CD14-positive monocyte (primary cell): ENCODE measurements around the gene KSR2. TPM values are rescaled to one million over a fixed set of nuclear protein-coding genes. Genes with fewer than 3 reads are reported as not detected.

ENCODE experiments used
- DNase-seq, 3 donors: peaks; one replicate each; pipeline ENCODE4 v3.0.0-alpha.2; 2011 to 2022
- H2AFZ ChIP-seq: 2 replicates; pipeline ENCODE4 v1.6.0; 2012; ENCODE audit warnings: mild to moderate bottlenecking, low read depth, low read length, inconsistent platforms; ENCODE audit not compliant: insufficient read depth, poor library complexity, severe bottlenecking
- H3K27ac ChIP-seq, 2 donors: 1 replicate in 1 of 2; 2 replicates in 1 of 2; pipeline ENCODE4 v1.5.1; 2012 to 2013; ENCODE audit warnings: low read length in 2 of 2, control low read depth in 1 of 2, inconsistent platforms in 1 of 2, low read depth in 1 of 2, mild to moderate bottlenecking in 1 of 2
- H3K27me3 ChIP-seq, 2 donors: one replicate each; pipeline versions ENCODE4 v1.6.0 to v1.6.1; 2011 to 2013; ENCODE audit warnings: low read length in 2 of 2; ENCODE audit not compliant: control insufficient read depth in 2 of 2, insufficient read depth in 2 of 2
- H3K36me3 ChIP-seq, 2 donors: replicated peaks in 1 of 2; 1 replicate in 1 of 2; 2 replicates in 1 of 2; pipeline versions ENCODE4 v1.5.1 to v1.6.1; 2012 to 2013; ENCODE audit warnings: low read length in 2 of 2, control low read depth in 1 of 2, inconsistent platforms in 1 of 2, mild to moderate bottlenecking in 1 of 2; ENCODE audit not compliant: insufficient read depth in 2 of 2, control insufficient read depth in 1 of 2
- H3K4me1 ChIP-seq, 2 donors: 1 replicate in 1 of 2; 2 replicates in 1 of 2; pipeline versions ENCODE4 v1.5.1 to v1.6.1; 2012 to 2013; ENCODE audit warnings: low read length in 2 of 2, control low read depth in 1 of 2, inconsistent platforms in 1 of 2, mild to moderate bottlenecking in 1 of 2, moderate library complexity in 1 of 2; ENCODE audit not compliant: insufficient read depth in 2 of 2, control insufficient read depth in 1 of 2
- H3K4me2 ChIP-seq: replicated peaks from 2 replicates; pipeline ENCODE3; 2012; ENCODE audit warnings: low read length, moderate library complexity, mild to moderate bottlenecking; ENCODE audit not compliant: poor library complexity, severe bottlenecking; ENCODE audit errors: extremely low read depth
- H3K4me3 ChIP-seq, 3 experiments: fragments of 200-600 bp in 1 of 3; sonication (generic) in 1 of 3; replicated peaks in 1 of 3; 1 replicate in 2 of 3; 2 replicates in 1 of 3; pipeline ENCODE4 v1.5.1; 2011 to 2013; ENCODE audit warnings: low read length in 3 of 3, mild to moderate bottlenecking in 3 of 3, control low read depth in 2 of 3, low read depth in 2 of 3, inconsistent platforms in 1 of 3, moderate library complexity in 1 of 3
- H3K79me2 ChIP-seq: 2 replicates; pipeline ENCODE4 v1.6.0; 2012; ENCODE audit warnings: mild to moderate bottlenecking, control low read depth, inconsistent platforms, low read length, moderate library complexity; ENCODE audit not compliant: insufficient read depth
- H3K9ac ChIP-seq: 2 replicates; pipeline ENCODE4 v1.6.0; 2017; ENCODE audit warnings: low read length, mild to moderate bottlenecking; ENCODE audit not compliant: insufficient read depth, poor library complexity, severe bottlenecking
- H3K9me3 ChIP-seq, 2 donors: replicated peaks in 1 of 2; 1 replicate in 1 of 2; 2 replicates in 1 of 2; pipeline versions ENCODE4 v1.5.1 to v1.6.1; 2012 to 2013; ENCODE audit warnings: low read length in 2 of 2, control low read depth in 1 of 2; ENCODE audit not compliant: control insufficient read depth in 1 of 2, insufficient read depth in 1 of 2
- H4K20me1 ChIP-seq: 2 replicates; pipeline ENCODE4 v1.6.0; 2012; ENCODE audit warnings: mild to moderate bottlenecking, low read length, control low read depth, moderate library complexity; ENCODE audit not compliant: insufficient read depth
- H3K27ac Mint-ChIP-seq, 7 donors: one replicate each; pipeline ENCODE4 v1.8.0; 2020; ENCODE audit warnings: mild to moderate bottlenecking in 7 of 7, mixed read lengths in 7 of 7, moderate library complexity in 6 of 7, inconsistent platforms in 2 of 7
- H3K27me3 Mint-ChIP-seq, 3 donors: one replicate each; pipeline ENCODE4 v1.8.0; 2021 to 2022; ENCODE audit warnings: low read depth in 3 of 3, mild to moderate bottlenecking in 3 of 3, mixed read lengths in 3 of 3, moderate library complexity in 3 of 3, inconsistent platforms in 1 of 3
- H3K36me3 Mint-ChIP-seq, 2 donors: one replicate each; pipeline ENCODE4 v1.8.0; 2020; ENCODE audit warnings: mixed read lengths in 2 of 2, inconsistent platforms in 1 of 2, mild to moderate bottlenecking in 1 of 2
- H3K4me1 Mint-ChIP-seq: one replicate; pipeline ENCODE4 v1.8.0; 2020; ENCODE audit warnings: mild to moderate bottlenecking, mixed read lengths
- H3K4me3 Mint-ChIP-seq, 2 donors: one replicate each; pipeline ENCODE4 v1.8.0; 2020; ENCODE audit warnings: mild to moderate bottlenecking in 2 of 2, mixed read lengths in 2 of 2, moderate library complexity in 1 of 2
- H3K9me3 Mint-ChIP-seq, 7 donors: one replicate each; pipeline ENCODE4 v1.8.0; 2020 to 2022; ENCODE audit warnings: mixed read lengths in 7 of 7, mild to moderate bottlenecking in 6 of 7, moderate library complexity in 6 of 7, inconsistent platforms in 2 of 7
- WGBS: methylation state at CpG from one replicate; pipeline ENCODE4 v1.1.5; 2013; ENCODE audit warnings: missing lambda C conversion rate; ENCODE audit not compliant: insufficient coverage; 5-methylcytosine and 5-hydroxymethylcytosine counted together
- intact Hi-C, 2 donors: fragments of 100-400 bp; cut with micrococcal nuclease; formaldehyde crosslinking; loops; one replicate each; pipeline versions ENCODE4 v1.15.0 to v1.15.1; 2023
- polyA plus RNA-seq, 3 donors: library from polyadenylated mRNA; depleted of rRNA in 1 of 3; unstranded in 2 of 3; stranded (reverse) in 1 of 3; fragments of 300-500 nt in 2 of 3; fragments of >200 nt in 1 of 3; fragmentation: Illumina TruSeq in 2 of 3; gene quantifications; 1 replicate in 2 of 3; 2 replicates in 1 of 3; pipeline ENCODE4 v1.2.3, GENCODE V29; 2012 to 2021
- TF ChIP-seq, protein P1 (sequence below): fragments of 200-600 bp; IDR thresholded peaks from one replicate; pipeline ENCODE4 v1.8.0; 2022; ENCODE audit warnings: antibody characterized with exemption, mild to moderate bottlenecking

The KSR2 gene
- polyA plus RNA-seq, 3 donors: not detected

DNA sequence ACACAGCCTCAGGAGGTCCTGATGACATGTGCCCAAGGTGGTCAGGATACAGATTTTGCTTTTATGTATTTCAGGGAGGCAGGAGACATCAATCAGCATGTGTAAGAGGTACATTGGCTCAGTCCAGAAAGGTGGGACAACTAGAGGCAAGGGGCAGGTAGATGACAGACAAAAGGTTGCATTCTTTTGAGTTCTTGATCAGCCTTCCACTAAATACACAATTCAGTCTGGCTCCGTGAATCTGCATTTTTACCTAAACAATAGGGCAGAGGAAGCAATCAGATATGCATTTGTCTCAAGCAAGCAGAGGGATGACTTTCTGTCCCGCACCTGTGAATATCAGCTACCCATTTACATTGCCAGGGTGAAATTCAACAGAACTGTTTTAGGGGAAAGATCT is 178.6 kb downstream of the KSR2 start:
- H3K36me3 ChIP-seq: no peaks in the 10 kb centered on the region

DNA sequence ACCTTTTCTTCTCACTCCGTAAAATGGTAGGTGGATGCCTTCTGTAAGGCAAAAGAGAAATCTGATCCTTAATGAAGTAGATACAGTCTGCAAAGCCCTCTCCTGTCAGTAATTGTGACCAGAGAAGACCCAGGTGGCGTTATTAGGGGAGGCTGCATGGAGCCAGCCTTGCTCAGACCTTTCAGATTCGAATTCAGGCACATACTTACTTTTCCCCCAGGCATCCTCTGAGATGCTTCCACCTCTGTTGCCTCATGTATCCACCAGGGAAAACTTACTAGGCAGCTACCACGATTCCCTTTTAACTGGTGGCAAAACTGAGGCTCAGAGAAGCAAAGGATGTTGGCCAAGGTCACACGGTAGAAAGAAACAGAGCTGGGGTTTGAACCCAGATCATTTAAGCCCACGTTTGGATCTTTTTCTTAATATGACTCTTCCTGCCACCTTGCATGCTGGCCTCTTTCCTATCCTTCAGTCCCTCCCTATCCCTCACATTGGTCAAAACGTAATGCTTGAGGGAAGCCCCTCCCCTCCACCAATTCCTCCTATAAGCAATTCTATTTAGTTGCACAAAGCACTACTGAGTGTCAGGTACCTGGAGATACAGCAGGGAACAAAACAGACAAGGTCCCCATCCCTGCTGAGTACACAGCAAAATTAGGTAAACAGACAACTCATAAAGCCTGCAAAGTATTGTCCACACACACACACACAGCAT is 179.4 kb downstream of the KSR2 start:
- H3K36me3 Mint-ChIP-seq: no peaks in the 10 kb centered on the region

More for the DNA sequence above, 178.6 kb downstream of the KSR2 start:
- H4K20me1 ChIP-seq: no peaks in the 10 kb centered on the region
- no peak overlapping the region for H3K4me2 ChIP-seq
- no peaks in the 10 kb centered on the region for H3K79me2 ChIP-seq
- no peak for DNase-seq
- H3K9me3 Mint-ChIP-seq: peaks cover 0 to 3% (median 0%) of the 10 kb centered on the region in 7 donors
- no peaks in the 10 kb centered on the region for H3K27me3 ChIP-seq
- H3K36me3 Mint-ChIP-seq: no peaks in the 10 kb centered on the region
- H3K27ac Mint-ChIP-seq: no peak overlapping the region
- intact Hi-C loops: no loop called here
- no peaks in the 10 kb centered on the region for H3K4me1 ChIP-seq
- H2AFZ ChIP-seq: no peak overlapping the region
- no peak overlapping the region for H3K9ac ChIP-seq
- TF ChIP-seq, protein P1, sequence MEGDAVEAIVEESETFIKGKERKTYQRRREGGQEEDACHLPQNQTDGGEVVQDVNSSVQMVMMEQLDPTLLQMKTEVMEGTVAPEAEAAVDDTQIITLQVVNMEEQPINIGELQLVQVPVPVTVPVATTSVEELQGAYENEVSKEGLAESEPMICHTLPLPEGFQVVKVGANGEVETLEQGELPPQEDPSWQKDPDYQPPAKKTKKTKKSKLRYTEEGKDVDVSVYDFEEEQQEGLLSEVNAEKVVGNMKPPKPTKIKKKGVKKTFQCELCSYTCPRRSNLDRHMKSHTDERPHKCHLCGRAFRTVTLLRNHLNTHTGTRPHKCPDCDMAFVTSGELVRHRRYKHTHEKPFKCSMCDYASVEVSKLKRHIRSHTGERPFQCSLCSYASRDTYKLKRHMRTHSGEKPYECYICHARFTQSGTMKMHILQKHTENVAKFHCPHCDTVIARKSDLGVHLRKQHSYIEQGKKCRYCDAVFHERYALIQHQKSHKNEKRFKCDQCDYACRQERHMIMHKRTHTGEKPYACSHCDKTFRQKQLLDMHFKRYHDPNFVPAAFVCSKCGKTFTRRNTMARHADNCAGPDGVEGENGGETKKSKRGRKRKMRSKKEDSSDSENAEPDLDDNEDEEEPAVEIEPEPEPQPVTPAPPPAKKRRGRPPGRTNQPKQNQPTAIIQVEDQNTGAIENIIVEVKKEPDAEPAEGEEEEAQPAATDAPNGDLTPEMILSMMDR: no peak
- peaks cover 24 to 26% of the 10 kb centered on the region in 2 donors for H3K9me3 ChIP-seq
- H3K4me1 Mint-ChIP-seq: no peaks in the 10 kb centered on the region
- H3K27me3 Mint-ChIP-seq: peaks cover 0 to 7% (median 0%) of the 10 kb centered on the region in 3 donors
- WGBS: no CpG with 5 or more reads among the region's 2 CpGs
- no peak overlapping the region for H3K27ac ChIP-seq
- H3K4me3 ChIP-seq: no peak overlapping the region
- no peak overlapping the region for H3K4me3 Mint-ChIP-seq

More for the DNA sequence above, 179.4 kb downstream of the KSR2 start:
- no peak overlapping the region for H3K27ac ChIP-seq
- H3K9me3 ChIP-seq: peaks cover 17 to 19% of the 10 kb centered on the region in 2 donors
- Mint-ChIP-seq H3K4me1 (no peaks in the 10 kb centered on the region), H3K4me3 (no peak overlapping the region), H3K27me3 (peaks cover 0 to 7% (median 0%) of the 10 kb centered on the region in 3 donors), H3K9me3 (peaks cover 0 to 3% (median 1%) of the 10 kb centered on the region in 7 donors), H3K27ac (no peak overlapping the region)
- no peak for DNase-seq
- WGBS: 34% methylated on average over 4 of the region's 7 CpGs
- no peak overlapping the region for H3K4me3 ChIP-seq
- H2AFZ ChIP-seq: no peak overlapping the region
- H3K27me3 ChIP-seq: no peaks in the 10 kb centered on the region
- no peaks in the 10 kb centered on the region for H3K36me3 ChIP-seq
- H3K9ac ChIP-seq: no peak overlapping the region
- H4K20me1 ChIP-seq: no peaks in the 10 kb centered on the region
- no peak overlapping the region for H3K4me2 ChIP-seq
- intact Hi-C loops: no loop called here
- no peaks in the 10 kb centered on the region for H3K79me2 ChIP-seq
- H3K4me1 ChIP-seq: no peaks in the 10 kb centered on the region
- TF ChIP-seq, protein P1: no peak
